Sigmoid colon (tissue), 7 donors: Measurements from ENCODE around the gene ABI2. TPM values are rescaled to one million over a fixed set of nuclear protein-coding genes. Genes with fewer than 3 reads are reported as not detected.
"Not testable (repeated sequence)": the region's sequence is repeated elsewhere in the genome, so short reads cannot be mapped to it uniquely, and the experiment has no call there.

ENCODE experiments used
- DNase-seq: peaks from one replicate; pipeline ENCODE4 v3.0.0-alpha.2; 2019
- H3K27ac ChIP-seq, 4 donors: fragments of 200-600 bp; sonication (generic); one replicate each; pipeline ENCODE4 v1.5.1; 2016 to 2019; ENCODE audit warnings: mild to moderate bottlenecking in 1 of 4
- H3K27me3 ChIP-seq, 3 donors: fragments of 200-600 bp; sonication (generic); one replicate each; pipeline ENCODE4 v1.5.1; 2019; ENCODE audit warnings: mild to moderate bottlenecking in 1 of 3
- H3K36me3 ChIP-seq, 4 donors: fragments of 200-600 bp; sonication (generic); one replicate each; pipeline ENCODE4 v1.5.1; 2016 to 2019
- H3K4me1 ChIP-seq, 4 donors: fragments of 200-600 bp; sonication (generic); one replicate each; pipeline ENCODE4 v1.5.1; 2017 to 2019
- H3K4me3 ChIP-seq, 4 donors: fragments of 200-600 bp; sonication (generic); one replicate each; pipeline ENCODE4 v1.5.1; 2017 to 2019; ENCODE audit warnings: mild to moderate bottlenecking in 2 of 4, moderate library complexity in 1 of 4
- H3K9me3 ChIP-seq, 4 donors: fragments of 200-600 bp in 3 of 4; sonication (generic) in 3 of 4; one replicate each; pipeline versions ENCODE4 v1.5.1 to v1.6.1; 2013 to 2019
- CTCF ChIP-seq, 4 experiments: fragments of 450-650 bp in 3 of 4; fragments of 200-600 bp in 1 of 4; IDR thresholded peaks; one replicate each; pipeline ENCODE4 v1.5.1; 2016 to 2019; ENCODE audit warnings: antibody characterized with exemption in 4 of 4, mild to moderate bottlenecking in 3 of 4, moderate library complexity in 2 of 4
- EP300 ChIP-seq, 4 donors: sonication (generic); formaldehyde crosslinking; IDR thresholded peaks; one replicate each; pipeline ENCODE4 v1.6.1; 2017; ENCODE audit warnings: antibody characterized with exemption in 4 of 4
- POLR2A ChIP-seq, 2 donors: fragments of 450-650 bp; IDR thresholded peaks; one replicate each; pipeline ENCODE4 v1.6.1; 2016; ENCODE audit warnings: antibody characterized with exemption in 2 of 2, mild to moderate bottlenecking in 2 of 2, moderate library complexity in 2 of 2
- POLR2AphosphoS5 ChIP-seq, 4 donors: sonication (generic); formaldehyde crosslinking; IDR thresholded peaks; one replicate each; pipeline ENCODE4 v1.6.1; 2017; ENCODE audit warnings: antibody characterized with exemption in 4 of 4
- WGBS, 2 donors: extraction: QIAGEN DNeasy Blood & Tissue Kit; methylation state at CpG; one replicate each; pipeline ENCODE4 v1.1.7; 2013; 5-methylcytosine and 5-hydroxymethylcytosine counted together
- intact Hi-C: fragments of 100-400 bp; cut with DNase I; formaldehyde crosslinking; loops from one replicate; pipeline ENCODE4 v1.15.1; 2023
- polyA plus RNA-seq, 3 donors: library from polyadenylated mRNA; stranded (reverse); fragments of 200-250 nt; gene quantifications; one replicate each; pipeline ENCODE4 v1.2.3, GENCODE V29; 2013
- total RNA-seq, 4 donors: library from RNA; depleted of rRNA; stranded (reverse); fragments of >200 nt; gene quantifications; one replicate each; pipeline ENCODE4 v1.1.0, GENCODE V29; 2016
- donor health status: healthy with polysubstance abuse.
- donor health status: Bipolar disorder and iron deficiency.
- donor health status: healthy.

Gene ABI2
- total and polyA plus RNA-seq, 7 donors, result 3.6 to 61.9 (median 38.3) TPM

- no peak for DNase-seq
- Histone ChIP-seq H3K27ac (no peak overlapping the region), H3K9me3 (no peaks in the 10 kb centered on the region), H3K36me3 (no peaks in the 10 kb centered on the region), H3K4me3 (no peak overlapping the region), H3K27me3 (no peaks in the 10 kb centered on the region), H3K4me1 (peaks cover 0 to 22% (median 17%) of the 10 kb centered on the region in 4 donors)
- WGBS, 2 donors, result 49 to 74% methylated on average over 3 of the region's 3 CpGs
- intact Hi-C loops, result no loop called here
- TF ChIP-seq EP300 (IDR thresholded peaks at IDR 0.05), result no peak
- TF ChIP-seq CTCF (IDR thresholded peaks at IDR 0.05), result no peak
- TF ChIP-seq POLR2A (IDR thresholded peaks at IDR 0.05), result no peak
- TF ChIP-seq POLR2AphosphoS5 (IDR thresholded peaks at IDR 0.05), result no peak
These were observed 32.7 kb downstream of the ABI2 start for GRCh38 chr2:203360833-203361430.

- intact Hi-C loops, result no loop called here
These were observed 33.3 kb downstream of the ABI2 start for GRCh38 chr2:203361495-203361894.

GRCh38 chr2:203361922-203362321 lies 33.7 kb downstream of the ABI2 start:
- H3K4me1 ChIP-seq, result peaks cover 0 to 22% (median 17%) of the 10 kb centered on the region in 4 donors
- TF ChIP-seq POLR2A (IDR thresholded peaks at IDR 0.05) (no peak), EP300 (IDR thresholded peaks at IDR 0.05) (no peak), POLR2AphosphoS5 (IDR thresholded peaks at IDR 0.05) (no peak), CTCF (IDR thresholded peaks at IDR 0.05) (no peak)
- H3K9me3 ChIP-seq, result no peaks in the 10 kb centered on the region
- intact Hi-C loops, result no loop called here
- H3K27me3 ChIP-seq, result no peaks in the 10 kb centered on the region
- no peak overlapping the region for H3K4me3 ChIP-seq
- H3K27ac ChIP-seq, result peak overlapping the region in 1 of 4 donors; percentile 9
- no peaks in the 10 kb centered on the region for H3K36me3 ChIP-seq
- no peak for DNase-seq

More at GRCh38 chr2:203361495-203361894, 33.3 kb downstream of the ABI2 start:
- DNase-seq, result no peak
- 68 to 86% methylated on average over 2 of the region's 2 CpGs for WGBS, 2 donors
- no peaks in the 10 kb centered on the region for H3K27me3 ChIP-seq
- no peaks in the 10 kb centered on the region for H3K9me3 ChIP-seq
- no peak overlapping the region for H3K4me3 ChIP-seq
- no peak for TF ChIP-seq CTCF (IDR thresholded peaks at IDR 0.05)
- no peak for TF ChIP-seq EP300 (IDR thresholded peaks at IDR 0.05)
- no peak for TF ChIP-seq POLR2A (IDR thresholded peaks at IDR 0.05)
- TF ChIP-seq POLR2AphosphoS5 (IDR thresholded peaks at IDR 0.05), result no peak
- H3K27ac ChIP-seq, result peak overlapping the region in 1 of 4 donors; percentile 9
- H3K36me3 ChIP-seq, result no peaks in the 10 kb centered on the region
- H3K4me1 ChIP-seq, result peaks cover 0 to 22% (median 17%) of the 10 kb centered on the region in 4 donors

- H3K36me3 ChIP-seq, result peaks cover 0 to 7% (median 1%) of the 10 kb centered on the region in 4 donors
- H3K27me3 ChIP-seq, result no peaks in the 10 kb centered on the region
- intact Hi-C loops, result no loop called here
- 95% methylated on average over 5 of the region's 5 CpGs for WGBS, 2 donors
- no peak for TF ChIP-seq CTCF (IDR thresholded peaks at IDR 0.05)
- TF ChIP-seq POLR2A (IDR thresholded peaks at IDR 0.05), result no peak
- no peak for TF ChIP-seq POLR2AphosphoS5 (IDR thresholded peaks at IDR 0.05)
- TF ChIP-seq EP300 (IDR thresholded peaks at IDR 0.05), result no peak
- peaks cover 0 to 9% (median 6%) of the 10 kb centered on the region in 4 donors for H3K4me1 ChIP-seq
- H3K4me3 ChIP-seq, result no peak overlapping the region
- no peak overlapping the region for H3K27ac ChIP-seq
- no peaks in the 10 kb centered on the region for H3K9me3 ChIP-seq
- DNase-seq, result no peak
These were observed 38.7 kb downstream of the ABI2 start for GRCh38 chr2:203366639-203367466.

- 94 to 95% methylated on average over 28 of the region's 31 CpGs for WGBS, 2 donors
- H3K27ac ChIP-seq, H3K4me3 ChIP-seq, intact Hi-C loops, H3K4me1 ChIP-seq, H3K9me3 ChIP-seq, H3K27me3 ChIP-seq, H3K36me3 ChIP-seq, DNase-seq: not testable (repeated sequence)
These were observed 44.5 kb downstream of the ABI2 start for GRCh38 chr2:203372706-203373105.
